ENCODE measurements around the gene KCNA3.
"Not testable (repeated sequence)": the region's sequence is repeated elsewhere in the genome, so short reads cannot be mapped to it uniquely, and the experiment has no call there.

The KCNA3 gene

DNA sequence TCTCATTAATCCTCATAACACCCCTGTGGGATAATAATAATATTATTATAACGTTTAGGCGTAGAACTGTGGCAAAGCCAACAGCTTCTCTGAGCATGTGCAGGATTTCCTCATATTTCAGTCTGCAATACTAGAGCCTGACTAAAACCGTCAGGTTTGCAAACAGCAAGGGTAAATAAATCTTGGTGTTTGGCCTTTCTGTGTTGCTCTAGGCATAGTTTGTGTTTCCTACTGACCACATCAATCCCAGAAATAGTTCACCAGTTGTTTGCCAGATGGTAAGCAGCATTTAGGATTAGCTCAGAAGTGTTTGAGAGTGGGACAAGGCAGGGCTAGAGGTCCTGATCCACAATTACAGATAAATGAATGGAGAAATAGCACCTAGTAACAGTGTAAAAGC lies 2.8 kb upstream of the KCNA3 start:
- no peak for DNase-seq (ENCODE audit: low read depth)

DNA sequence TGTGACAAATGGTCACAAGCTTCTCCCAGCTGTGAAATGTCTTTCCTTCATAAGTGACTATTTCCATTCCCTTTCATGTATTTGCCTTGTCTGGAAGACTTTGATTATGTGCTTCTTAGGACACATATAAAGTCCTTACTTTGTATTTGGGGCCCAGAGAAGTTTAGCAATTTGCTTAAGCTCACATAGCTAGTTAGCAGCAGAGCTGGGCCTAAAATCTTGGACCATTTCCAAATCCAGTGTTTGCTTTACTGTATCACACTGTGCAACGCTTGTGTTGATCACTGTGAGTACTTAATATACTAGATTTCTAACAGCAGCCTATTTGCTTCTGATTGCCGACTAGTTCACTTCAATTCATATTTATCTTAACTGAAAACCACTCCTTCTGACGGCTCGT lies 2.2 kb upstream of the KCNA3 start:
- DNase-seq (ENCODE audit: low read depth) = no peak

DNA sequence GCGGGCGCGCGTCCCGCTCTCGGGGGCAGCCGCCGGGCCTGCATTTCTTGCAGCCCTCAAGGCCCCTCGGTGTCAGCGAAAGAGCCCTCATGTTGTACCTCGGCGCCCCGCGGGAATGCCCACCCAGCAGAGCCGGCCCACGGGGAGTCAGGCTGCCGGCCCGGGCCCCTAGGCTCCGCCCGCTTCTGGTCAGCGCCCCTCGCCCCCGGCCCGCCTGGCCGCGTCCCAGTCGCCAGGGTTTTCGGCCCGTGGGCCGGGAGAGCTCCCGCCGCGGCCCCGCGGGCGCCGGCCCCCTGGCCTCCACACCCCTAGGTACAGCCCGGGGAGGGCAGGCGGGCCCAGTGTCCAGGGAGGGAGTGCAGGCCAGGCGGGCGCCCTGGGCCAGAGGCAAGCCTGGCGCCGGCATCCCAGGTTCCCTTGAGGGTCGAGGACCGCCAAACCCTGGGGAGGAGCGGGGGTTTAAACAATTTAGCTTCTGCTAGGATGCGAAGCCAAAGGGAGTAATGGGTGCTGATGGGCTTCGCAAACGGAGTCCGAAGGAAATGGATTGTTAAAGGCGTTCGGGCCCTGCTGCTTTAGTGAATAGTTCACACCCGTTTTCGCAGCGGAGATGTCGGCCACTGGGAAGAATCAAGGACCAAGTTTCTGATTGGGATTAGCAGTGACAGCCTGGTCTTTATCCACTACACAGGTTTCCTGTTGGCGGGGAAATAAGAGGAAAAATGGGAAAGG lies 486 bp upstream of the KCNA3 start:
- no peak for DNase-seq (ENCODE audit: low read depth)

DNA sequence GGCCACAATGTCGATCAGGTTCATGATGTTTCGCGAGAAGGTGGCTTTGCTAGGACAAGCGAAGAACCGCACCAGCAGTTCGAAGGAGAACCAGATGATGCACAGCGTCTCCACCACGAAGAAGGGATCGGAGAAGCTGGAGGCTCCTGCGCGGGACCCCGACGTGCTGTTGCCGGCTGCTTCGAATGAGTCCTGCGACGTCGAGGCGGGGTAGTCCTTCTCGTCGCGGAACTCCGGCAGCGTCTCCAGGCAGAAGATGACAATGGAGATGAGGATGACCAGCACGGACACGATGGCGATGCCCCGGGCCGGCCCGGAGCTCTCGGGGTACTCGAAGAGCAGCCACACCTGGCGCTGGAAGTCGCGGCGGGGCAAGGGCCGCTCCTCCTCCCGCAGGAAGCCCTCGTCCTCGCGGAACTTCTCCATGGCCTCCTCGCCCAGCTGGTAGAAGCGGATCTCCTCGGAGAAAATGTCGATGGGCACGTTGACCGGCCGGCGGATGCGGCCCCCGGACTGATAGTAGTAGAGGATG lies 869 bp downstream of the KCNA3 start:
- no peak for DNase-seq (ENCODE audit: low read depth)

DNA sequence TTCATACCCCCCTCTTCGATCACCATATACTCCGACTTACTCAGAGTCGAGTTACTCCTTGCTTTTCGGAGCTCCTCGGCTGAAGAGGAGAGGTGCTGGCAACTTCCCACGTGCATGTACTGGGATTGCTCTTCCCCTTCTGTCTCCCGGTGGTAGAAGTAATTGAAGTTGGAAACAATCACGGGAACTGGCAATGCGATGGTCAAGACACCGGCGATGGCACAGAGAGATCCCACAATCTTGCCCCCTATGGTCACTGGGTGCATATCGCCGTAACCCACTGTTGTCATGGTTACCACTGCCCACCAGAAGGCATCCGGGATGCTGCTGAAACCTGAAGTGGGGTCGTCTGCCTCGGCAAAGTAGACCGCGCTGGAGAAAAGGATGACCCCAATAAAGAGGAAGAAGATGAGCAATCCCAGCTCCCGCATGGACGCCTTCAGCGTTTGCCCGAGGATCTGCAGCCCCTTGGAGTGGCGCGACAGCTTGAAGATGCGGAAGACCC lies 1.5 kb downstream of the KCNA3 start:
- no peak for DNase-seq (ENCODE audit: low read depth)

DNA sequence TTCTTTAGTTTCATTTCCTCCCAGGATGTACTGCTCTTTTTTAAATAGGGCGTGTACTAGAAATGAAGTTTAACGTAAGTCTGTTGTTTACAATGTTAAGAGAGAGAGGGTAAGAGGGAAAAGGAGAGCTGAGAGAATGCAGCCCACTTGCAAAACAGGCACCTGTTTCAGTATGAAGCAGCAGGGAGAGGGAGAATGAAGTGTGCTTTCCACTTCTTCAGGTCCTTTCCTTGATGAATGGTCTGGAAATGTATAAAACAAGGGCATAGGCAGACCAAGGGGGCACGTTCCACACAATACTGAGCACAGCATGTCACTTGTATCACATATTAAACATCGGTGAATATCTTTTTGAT lies 2.0 kb downstream of the KCNA3 start:
- no peak for DNase-seq (ENCODE audit: low read depth)

DNA sequence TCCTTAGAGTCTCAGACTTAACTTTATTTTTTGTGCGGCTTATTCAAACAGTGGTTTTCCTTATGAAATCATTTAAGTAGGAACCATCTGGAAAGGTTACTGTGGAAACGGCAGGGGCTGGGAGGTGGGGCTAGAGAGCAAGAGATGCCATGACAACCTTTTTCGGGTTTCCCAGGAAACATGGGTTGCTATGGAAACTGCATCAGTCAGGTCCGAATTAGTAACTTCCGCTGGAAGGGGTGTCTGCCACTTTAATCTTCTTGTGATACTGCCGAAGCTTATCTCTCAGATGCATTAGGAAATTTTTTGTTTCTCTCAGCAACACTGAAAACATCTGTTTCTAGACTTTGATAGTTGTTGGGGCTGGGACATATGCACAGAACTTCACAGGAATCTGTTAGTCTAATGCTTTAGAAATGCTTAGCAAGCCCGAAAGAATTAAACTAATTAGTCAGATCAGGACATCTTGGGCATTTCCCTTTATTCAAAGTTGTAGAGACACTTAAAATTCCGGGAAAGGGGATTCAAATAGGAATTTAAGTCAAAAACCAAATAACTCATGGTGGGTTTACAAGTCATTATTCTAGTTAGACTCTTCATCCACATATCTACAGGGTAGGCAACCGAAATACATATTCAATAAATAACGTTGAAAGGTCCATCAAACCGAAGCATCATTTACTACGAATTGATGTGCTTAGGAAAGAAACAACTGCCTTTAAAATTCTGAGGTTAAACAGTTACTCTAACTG lies 2.6 kb downstream of the KCNA3 start:
- DNase-seq (ENCODE audit: low read depth) = no peak

DNA sequence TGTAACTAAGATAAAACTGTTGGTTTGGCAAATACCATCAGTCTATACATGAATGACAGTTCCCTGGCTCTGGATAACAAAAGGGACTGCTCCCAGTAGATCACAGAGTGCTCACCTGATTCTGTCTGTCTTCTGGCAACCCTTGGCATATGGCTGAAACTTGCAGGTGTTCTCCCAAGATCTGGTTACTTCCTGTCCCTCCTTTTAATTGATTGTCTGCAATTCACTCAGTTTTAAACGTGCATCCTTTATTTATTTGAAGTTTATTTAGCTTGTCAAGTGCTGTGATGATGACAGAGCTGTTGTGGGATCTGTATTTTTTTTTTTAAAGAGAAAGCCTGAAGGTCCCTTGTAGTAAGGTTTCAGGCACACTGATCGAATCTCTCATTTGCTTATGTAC lies 3.4 kb downstream of the KCNA3 start:
- DNase-seq (ENCODE audit: low read depth) = no peak

DNA sequence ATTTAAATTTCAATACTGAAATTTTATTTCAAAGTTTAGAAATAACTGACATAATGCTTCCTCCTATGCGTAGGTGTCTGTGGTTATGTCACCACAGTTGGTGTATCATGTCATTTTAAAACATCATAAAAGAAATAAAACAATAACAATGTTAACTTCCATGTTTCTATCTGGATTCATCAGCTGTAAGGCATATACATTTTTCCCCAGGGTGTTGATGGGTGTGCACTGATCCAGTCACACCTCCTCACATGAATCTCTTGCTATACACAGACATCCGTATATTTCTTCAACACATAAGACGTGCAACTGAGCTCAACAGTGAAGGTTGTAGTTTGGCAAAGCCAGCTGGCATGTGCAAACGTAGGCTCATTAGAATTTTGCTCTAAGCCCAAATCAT lies 6.2 kb downstream of the KCNA3 start:
- DNase-seq (ENCODE audit: low read depth) = no peak

DNA sequence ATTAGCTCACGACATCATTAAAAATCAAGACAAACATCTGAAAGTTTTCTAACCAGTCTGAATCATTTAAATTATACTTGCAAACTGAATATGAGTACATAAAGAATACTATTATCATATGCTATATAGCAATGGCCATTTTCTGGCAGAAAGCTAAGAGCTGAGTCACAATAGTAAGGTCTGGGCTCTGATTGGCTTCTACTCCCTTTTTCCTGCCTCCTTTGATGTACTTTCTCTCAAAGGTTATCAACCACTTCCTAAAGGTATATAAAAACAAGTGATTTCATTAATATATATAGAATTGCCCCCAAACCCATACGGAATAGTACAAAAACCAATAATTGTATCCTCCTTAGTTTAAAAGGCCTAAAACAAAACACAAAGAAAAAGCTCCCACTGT lies 7.0 kb downstream of the KCNA3 start:
- no peak for DNase-seq (ENCODE audit: low read depth)

DNA sequence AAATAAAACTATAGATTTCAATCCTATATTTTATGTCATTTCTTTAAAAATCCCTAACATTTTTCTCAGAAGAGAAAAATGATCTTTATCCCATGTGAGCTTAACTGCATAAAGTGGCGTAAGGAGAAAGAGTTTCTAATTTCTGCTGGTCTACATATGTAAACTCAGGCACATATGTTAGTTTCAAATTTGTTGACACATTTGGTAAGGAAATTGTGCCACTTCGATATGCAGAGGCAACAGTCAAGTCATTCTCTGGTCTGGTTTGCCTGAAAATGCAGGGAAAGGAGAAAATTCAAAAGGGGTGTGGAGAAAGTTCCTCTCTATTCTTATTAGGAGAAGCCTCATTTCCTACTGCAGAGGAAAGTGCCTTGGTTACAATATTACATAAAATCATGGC lies 11.5 kb downstream of the KCNA3 start:
- no peak for DNase-seq (ENCODE audit: low read depth)

DNA sequence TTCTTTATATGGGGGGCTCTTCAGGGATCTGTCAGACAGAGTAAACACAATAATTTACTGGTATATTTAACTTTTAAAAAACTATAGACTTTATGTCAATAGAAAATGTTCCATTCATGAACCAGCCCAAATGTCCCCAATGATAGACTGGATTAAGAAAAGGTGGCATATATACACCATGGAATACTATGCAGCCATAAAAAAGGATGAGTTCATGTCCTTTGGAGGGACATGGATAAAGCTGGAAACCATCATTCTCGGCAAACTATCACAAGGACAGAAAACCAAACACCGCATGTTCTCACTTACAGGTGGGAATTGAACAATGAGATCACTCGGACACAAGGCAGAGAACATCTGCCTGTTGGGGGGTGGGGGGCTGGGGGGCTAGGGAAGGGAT lies 15.2 kb downstream of the KCNA3 start:
- not testable (repeated sequence) for DNase-seq (ENCODE audit: low read depth)

DNA sequence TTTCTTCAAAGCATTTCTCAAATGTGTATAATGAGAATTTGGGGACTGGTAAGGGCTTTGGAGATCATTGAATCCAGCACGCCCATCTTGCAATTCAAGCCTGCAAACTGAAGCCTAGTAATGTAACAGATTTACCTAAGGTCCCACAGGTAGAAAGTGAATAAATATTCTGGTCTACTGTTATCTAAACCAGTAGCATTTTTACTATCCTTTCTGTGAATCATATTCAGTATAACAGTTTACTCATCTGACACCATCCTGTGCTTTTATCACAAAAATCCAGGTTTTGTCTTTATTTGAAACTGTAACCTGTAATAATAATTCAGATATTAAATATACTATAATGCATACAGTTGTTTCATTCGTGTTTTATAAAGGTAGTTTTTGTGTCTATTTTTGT lies 17.4 kb downstream of the KCNA3 start:
- DNase-seq (ENCODE audit: low read depth) = no peak

DNA sequence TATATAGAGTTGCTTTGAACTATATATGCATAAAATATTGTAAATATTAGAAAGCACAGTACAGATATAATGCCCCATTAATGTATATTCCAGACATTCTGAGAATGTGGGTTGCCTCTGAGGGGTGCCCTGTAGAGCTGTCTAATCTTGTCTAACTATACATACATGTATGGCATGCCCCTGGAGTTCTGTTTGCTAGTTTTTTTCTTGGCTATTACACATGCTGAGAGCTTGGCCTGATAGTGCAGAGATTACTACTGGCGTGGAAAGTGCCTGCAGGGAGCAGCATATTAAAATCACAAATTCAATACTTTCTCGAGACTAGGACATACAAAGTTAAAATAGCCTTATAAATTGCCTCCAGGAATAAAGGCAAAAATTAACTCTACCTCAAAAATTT lies 24.1 kb downstream of the KCNA3 start:
- DNase-seq (ENCODE audit: low read depth) = no peak

DNA sequence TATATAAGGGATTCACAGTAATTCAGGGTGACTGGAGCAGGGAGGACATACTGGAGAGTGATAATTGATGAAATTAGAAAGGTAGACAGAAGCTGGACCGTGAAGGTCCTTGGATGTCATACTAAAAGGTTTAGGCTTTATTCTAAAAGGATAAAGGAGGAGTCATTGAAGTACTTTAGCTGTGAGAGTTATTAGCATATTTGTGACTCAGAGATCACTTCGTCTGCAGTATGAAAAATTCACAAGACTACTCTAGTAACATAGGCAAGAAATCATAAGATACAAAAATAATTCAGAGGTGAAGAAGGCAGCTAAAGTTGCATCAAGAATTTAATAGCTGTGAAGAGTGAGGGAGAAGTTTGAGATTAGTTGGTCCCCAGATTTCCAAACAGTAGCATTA lies 26.3 kb downstream of the KCNA3 start:
- DNase-seq (ENCODE audit: low read depth) = no peak

DNA sequence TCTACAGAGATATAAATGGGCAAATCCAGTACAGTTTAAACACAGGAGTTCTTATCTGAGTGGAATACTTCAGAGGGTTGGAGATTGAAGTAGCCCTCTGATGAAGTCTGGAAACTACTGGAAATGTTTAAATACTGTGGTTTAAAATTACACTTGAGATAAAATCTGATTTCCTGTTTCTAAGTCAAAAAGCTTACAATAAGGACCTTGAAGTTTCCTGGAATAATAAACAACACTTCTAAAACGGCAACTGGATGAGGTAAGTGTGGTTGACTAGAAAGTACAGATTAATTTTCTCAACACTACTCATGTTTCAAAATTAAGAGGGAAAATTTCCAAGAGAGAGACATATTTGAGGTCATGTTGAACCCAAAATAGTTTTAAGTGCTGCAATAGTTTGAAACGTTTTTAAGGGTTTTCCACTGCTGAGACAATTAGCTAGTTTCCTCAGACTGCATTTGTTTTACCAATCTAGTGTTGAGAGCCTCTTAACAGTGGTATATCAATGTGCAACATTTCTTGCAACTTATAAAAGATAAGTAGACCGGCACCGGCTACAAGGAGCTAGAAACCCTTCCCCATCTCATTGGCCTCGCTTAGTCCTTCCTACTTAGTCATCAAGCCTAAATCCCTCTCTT lies 27.4 kb downstream of the KCNA3 start:
- DNase-seq (ENCODE audit: low read depth) = no peak

DNA sequence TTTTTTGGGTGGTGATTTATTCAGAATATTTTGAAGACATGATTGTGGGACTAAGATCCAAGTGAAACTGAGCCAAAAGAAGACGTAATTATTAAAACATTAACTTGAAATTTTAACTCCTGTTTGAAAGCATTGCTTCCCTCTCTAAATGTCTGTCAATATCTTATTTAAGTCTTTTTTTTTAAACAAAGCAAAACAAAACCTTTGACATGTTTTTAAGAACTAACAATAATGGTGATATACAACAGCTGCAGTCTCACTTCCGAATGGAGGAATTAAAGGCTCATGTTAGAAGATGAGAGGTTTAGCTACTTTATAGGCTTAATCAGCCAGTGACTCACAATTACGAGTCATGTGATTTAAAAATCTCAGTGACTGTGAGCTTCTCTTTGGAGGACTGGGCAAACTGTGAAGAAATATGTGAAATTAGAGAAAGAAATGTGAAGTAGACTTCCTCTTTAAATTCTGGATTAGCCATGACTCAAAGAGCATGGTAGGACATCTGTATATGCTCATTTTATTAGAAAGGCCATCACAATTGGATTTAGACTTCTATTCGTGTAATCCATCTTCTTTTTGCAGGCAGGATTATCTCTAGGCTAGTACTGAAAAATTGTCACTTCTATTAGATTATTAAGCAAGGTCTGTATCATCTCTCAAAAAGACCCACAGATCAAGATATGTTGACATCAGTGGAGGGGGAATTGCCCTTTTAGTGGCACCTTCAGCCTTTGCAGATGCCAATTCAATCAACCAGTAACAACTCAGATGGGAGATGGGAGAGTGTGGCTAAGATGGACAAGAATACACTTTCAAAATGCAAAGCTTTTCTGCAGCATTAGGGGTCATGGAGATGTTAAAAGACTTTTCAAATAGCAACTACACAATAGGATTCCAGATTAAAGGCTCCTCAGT lies 28.7 kb downstream of the KCNA3 start:
- peak; percentile 12 for DNase-seq (ENCODE audit: low read depth)

DNA sequence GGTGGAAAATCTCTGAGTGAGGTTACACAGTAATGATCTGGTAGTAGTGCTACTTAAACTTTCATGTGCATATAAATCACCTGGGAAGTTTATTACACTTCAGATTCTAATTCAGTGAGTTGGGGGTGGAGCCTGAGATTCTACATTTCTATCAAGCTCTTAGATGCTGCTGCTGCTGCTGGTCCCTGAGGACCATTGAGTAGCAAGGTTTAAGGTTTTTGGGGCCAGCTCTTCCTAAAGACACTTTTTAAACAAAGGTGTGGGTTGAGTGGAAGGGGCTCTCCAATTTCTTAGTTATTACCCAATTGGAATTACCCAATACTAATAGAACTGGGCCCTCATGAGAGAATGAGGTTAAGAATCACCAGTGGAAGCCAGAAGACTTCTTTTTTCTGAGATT lies 29.5 kb downstream of the KCNA3 start:
- no peak for DNase-seq (ENCODE audit: low read depth)

DNA sequence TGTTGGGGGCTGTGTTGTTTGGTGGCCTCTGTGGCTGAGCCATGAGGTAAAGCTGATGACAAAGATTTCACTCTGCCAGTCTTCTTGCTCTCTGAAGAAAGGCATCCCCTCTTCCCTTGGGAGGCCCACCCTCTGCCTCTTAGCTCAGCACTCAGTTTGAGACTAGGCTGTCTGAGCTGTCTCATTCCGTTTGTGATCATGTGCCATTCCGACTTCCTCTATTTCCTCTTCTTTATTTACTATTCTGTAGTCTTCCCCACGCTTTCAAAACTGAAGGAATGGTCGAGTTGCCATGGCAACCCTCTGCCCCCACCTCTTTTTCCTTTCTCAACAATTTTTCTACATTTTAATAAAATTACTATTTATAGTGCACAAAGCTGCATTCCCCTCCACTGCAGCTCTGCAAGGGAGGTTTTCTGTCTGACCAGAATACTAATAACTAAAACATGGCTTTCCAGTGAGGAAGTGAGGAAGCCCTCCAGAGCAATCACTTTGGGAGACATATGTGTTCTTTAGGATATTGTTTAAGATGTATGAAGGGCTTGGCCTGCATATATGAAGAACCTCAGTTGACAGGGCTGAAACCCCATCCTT lies 30.8 kb downstream of the KCNA3 start:
- no peak for DNase-seq (ENCODE audit: low read depth)

DNA sequence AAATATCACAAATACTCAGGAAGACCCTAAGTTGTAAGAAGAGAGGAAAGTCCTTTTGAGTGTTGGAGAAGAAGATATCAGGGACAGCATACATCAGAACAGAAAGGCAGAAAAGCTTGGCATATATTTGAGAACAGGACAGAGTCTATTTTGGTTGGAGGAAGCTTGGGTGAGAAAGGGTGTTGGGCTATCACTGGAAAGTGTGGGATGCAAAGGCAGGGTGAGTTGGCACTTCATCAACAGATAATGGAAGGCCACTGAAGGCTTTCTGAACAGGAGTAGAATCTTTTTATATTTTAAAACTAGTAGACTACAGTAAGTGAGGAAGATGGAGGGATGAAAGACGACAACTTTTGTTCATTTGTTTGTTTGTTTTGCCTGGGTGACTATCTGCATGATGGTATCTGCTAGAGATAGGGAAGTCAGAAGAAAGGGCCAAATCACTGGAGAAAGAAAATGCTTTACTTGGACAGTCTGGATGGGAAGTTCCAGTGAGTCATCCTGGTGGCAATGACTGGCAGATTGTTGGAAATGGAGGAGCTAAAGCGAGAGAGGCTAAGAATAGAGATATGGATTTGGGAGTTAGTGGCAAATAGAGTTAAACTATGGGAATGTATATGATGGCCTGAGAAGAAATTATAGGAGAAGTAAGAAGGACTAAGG lies 34.9 kb downstream of the KCNA3 start:
- DNase-seq (ENCODE audit: low read depth) = no peak

DNA sequence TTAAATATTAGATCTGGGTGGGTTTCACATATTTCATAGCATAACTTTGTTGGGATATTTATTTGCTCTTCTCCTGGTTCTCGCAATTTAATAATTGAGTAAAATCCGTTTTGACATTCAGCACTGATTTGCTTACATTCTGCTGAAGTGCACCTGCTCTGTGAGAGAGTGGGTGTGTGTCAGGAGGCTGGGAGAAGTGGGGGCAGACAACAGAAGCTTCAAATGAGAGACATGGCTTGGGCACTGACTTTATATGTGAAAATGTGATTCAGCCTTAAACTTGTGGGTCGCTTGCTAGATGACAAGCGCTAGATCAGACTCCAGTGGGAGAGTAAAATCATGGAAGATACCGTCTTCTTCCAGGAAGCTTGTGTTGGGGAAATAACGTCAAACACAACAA lies 36.2 kb downstream of the KCNA3 start:
- no peak for DNase-seq (ENCODE audit: low read depth)

All from HS-27A (cell line).